ENCODE data around the gene TLK2.
"Not testable (repeated sequence)": the region's sequence is repeated elsewhere in the genome, so short reads cannot be mapped to it uniquely, and the experiment has no call there.

The TLK2 gene

GRCh38 chr17:62507191-62507836 is 28.7 kb downstream of the TLK2 start:
- not testable (repeated sequence) for H3K27me3 ChIP-seq (ENCODE audit: insufficient read depth, low read length, poor library complexity); H3K9me3 ChIP-seq (ENCODE audit: insufficient read depth, low read length, severe bottlenecking); H3K36me3 ChIP-seq (ENCODE audit: insufficient read depth, low read length); ATAC-seq (ENCODE audit: insufficient read depth, low read depth); DNase-seq; H2AFZ ChIP-seq (ENCODE audit: low read depth, low read length); H3K4me1 ChIP-seq (ENCODE audit: insufficient read depth, low read length); H3K4me2 ChIP-seq (ENCODE audit: insufficient read depth, low read length); H3K4me3 ChIP-seq (ENCODE audit: low read depth in 1 of 2, low read length in 2 of 2); H3K27ac ChIP-seq (ENCODE audit: low read length); H3K9ac ChIP-seq (ENCODE audit: low read depth, low read length)
- Histone ChIP-seq H3K79me2 (ENCODE audit: insufficient read depth, low read length) (peaks cover 89% of the 10 kb centered on the region), H4K20me1 (ENCODE audit: insufficient read depth, low read length) (peaks cover 35% of the 10 kb centered on the region; the same call in 1 of the 2 replicates)

GRCh38 chr17:62510247-62510819 is 31.7 kb downstream of the TLK2 start:
- not testable (repeated sequence) for H3K4me3 ChIP-seq (ENCODE audit: low read depth in 1 of 2, low read length in 2 of 2)

GRCh38 chr17:62511014-62511413 is 32.4 kb downstream of the TLK2 start:
- not testable (repeated sequence) for H2AFZ ChIP-seq (ENCODE audit: low read depth, low read length); ATAC-seq (ENCODE audit: insufficient read depth, low read depth); H3K36me3 ChIP-seq (ENCODE audit: insufficient read depth, low read length); H3K4me3 ChIP-seq (ENCODE audit: low read depth in 1 of 2, low read length in 2 of 2); DNase-seq; H3K9ac ChIP-seq (ENCODE audit: low read depth, low read length); H3K4me1 ChIP-seq (ENCODE audit: insufficient read depth, low read length); H3K27me3 ChIP-seq (ENCODE audit: insufficient read depth, low read length, poor library complexity); H3K9me3 ChIP-seq (ENCODE audit: insufficient read depth, low read length, severe bottlenecking); H3K4me2 ChIP-seq (ENCODE audit: insufficient read depth, low read length); H3K27ac ChIP-seq (ENCODE audit: low read length)
- Histone ChIP-seq H4K20me1 (ENCODE audit: insufficient read depth, low read length) (peaks cover 35% of the 10 kb centered on the region), H3K79me2 (ENCODE audit: insufficient read depth, low read length) (peaks cover 91% of the 10 kb centered on the region)

More at GRCh38 chr17:62510247-62510819, 31.7 kb downstream of the TLK2 start:
- not testable (repeated sequence) for H3K9ac ChIP-seq (ENCODE audit: low read depth, low read length); H3K9me3 ChIP-seq (ENCODE audit: insufficient read depth, low read length, severe bottlenecking); H3K27ac ChIP-seq (ENCODE audit: low read length); DNase-seq; H3K27me3 ChIP-seq (ENCODE audit: insufficient read depth, low read length, poor library complexity); H3K4me2 ChIP-seq (ENCODE audit: insufficient read depth, low read length); H2AFZ ChIP-seq (ENCODE audit: low read depth, low read length); H3K36me3 ChIP-seq (ENCODE audit: insufficient read depth, low read length); H3K4me1 ChIP-seq (ENCODE audit: insufficient read depth, low read length)
- peaks cover 91% of the 10 kb centered on the region for H3K79me2 ChIP-seq (ENCODE audit: insufficient read depth, low read length)
- ATAC-seq (ENCODE audit: insufficient read depth, low read depth) = peak; percentile 33; the same call in 1 of the 3 replicates
- H4K20me1 ChIP-seq (ENCODE audit: insufficient read depth, low read length) = peaks cover 37% of the 10 kb centered on the region

GRCh38 chr17:62516376-62516775 is 37.8 kb downstream of the TLK2 start:
- not testable (repeated sequence) for H3K9me3 ChIP-seq (ENCODE audit: insufficient read depth, low read length, severe bottlenecking); DNase-seq; ATAC-seq (ENCODE audit: insufficient read depth, low read depth); H2AFZ ChIP-seq (ENCODE audit: low read depth, low read length); H3K4me3 ChIP-seq (ENCODE audit: low read depth in 1 of 2, low read length in 2 of 2); H3K27me3 ChIP-seq (ENCODE audit: insufficient read depth, low read length, poor library complexity); H3K4me2 ChIP-seq (ENCODE audit: insufficient read depth, low read length); H3K4me1 ChIP-seq (ENCODE audit: insufficient read depth, low read length); H3K27ac ChIP-seq (ENCODE audit: low read length); H3K9ac ChIP-seq (ENCODE audit: low read depth, low read length)
- Histone ChIP-seq H3K79me2 (ENCODE audit: insufficient read depth, low read length) (peaks cover 89% of the 10 kb centered on the region), H4K20me1 (ENCODE audit: insufficient read depth, low read length) (peaks cover 26% of the 10 kb centered on the region), H3K36me3 (ENCODE audit: insufficient read depth, low read length) (peaks cover 15% of the 10 kb centered on the region)

GRCh38 chr17:62521295-62521694 is 42.7 kb downstream of the TLK2 start:
- peaks cover 33% of the 10 kb centered on the region for H3K36me3 ChIP-seq (ENCODE audit: insufficient read depth, low read length)
- peaks cover 41% of the 10 kb centered on the region for H3K79me2 ChIP-seq (ENCODE audit: insufficient read depth, low read length)
- H3K9me3 ChIP-seq (ENCODE audit: insufficient read depth, low read length, severe bottlenecking); ATAC-seq (ENCODE audit: insufficient read depth, low read depth); DNase-seq; H3K27me3 ChIP-seq (ENCODE audit: insufficient read depth, low read length, poor library complexity); H3K9ac ChIP-seq (ENCODE audit: low read depth, low read length); H3K4me2 ChIP-seq (ENCODE audit: insufficient read depth, low read length); H3K4me3 ChIP-seq (ENCODE audit: low read depth in 1 of 2, low read length in 2 of 2); H3K4me1 ChIP-seq (ENCODE audit: insufficient read depth, low read length); H2AFZ ChIP-seq (ENCODE audit: low read depth, low read length); H3K27ac ChIP-seq (ENCODE audit: low read length): not testable (repeated sequence)
- peaks cover 14% of the 10 kb centered on the region for H4K20me1 ChIP-seq (ENCODE audit: insufficient read depth, low read length)

- not testable (repeated sequence) for H3K9me3 ChIP-seq (ENCODE audit: insufficient read depth, low read length, severe bottlenecking); H3K27me3 ChIP-seq (ENCODE audit: insufficient read depth, low read length, poor library complexity); H2AFZ ChIP-seq (ENCODE audit: low read depth, low read length); H4K20me1 ChIP-seq (ENCODE audit: insufficient read depth, low read length); DNase-seq; H3K4me2 ChIP-seq (ENCODE audit: insufficient read depth, low read length); ATAC-seq (ENCODE audit: insufficient read depth, low read depth); H3K4me1 ChIP-seq (ENCODE audit: insufficient read depth, low read length); H3K4me3 ChIP-seq (ENCODE audit: low read depth in 1 of 2, low read length in 2 of 2); H3K9ac ChIP-seq (ENCODE audit: low read depth, low read length); H3K27ac ChIP-seq (ENCODE audit: low read length)
- H3K79me2 ChIP-seq (ENCODE audit: insufficient read depth, low read length) = peaks cover 18% of the 10 kb centered on the region
- H3K36me3 ChIP-seq (ENCODE audit: insufficient read depth, low read length) = peaks cover 40% of the 10 kb centered on the region
Observed at GRCh38 chr17:62524077-62524476, 45.5 kb downstream of the TLK2 start.

GRCh38 chr17:62525317-62525716 is 46.7 kb downstream of the TLK2 start:
- not testable (repeated sequence) for H2AFZ ChIP-seq (ENCODE audit: low read depth, low read length); H3K79me2 ChIP-seq (ENCODE audit: insufficient read depth, low read length); H3K4me3 ChIP-seq (ENCODE audit: low read depth in 1 of 2, low read length in 2 of 2); H3K4me2 ChIP-seq (ENCODE audit: insufficient read depth, low read length); H3K9me3 ChIP-seq (ENCODE audit: insufficient read depth, low read length, severe bottlenecking); DNase-seq; ATAC-seq (ENCODE audit: insufficient read depth, low read depth); H3K4me1 ChIP-seq (ENCODE audit: insufficient read depth, low read length); H3K9ac ChIP-seq (ENCODE audit: low read depth, low read length); H4K20me1 ChIP-seq (ENCODE audit: insufficient read depth, low read length); H3K27ac ChIP-seq (ENCODE audit: low read length); H3K27me3 ChIP-seq (ENCODE audit: insufficient read depth, low read length, poor library complexity)
- H3K36me3 ChIP-seq (ENCODE audit: insufficient read depth, low read length) = peaks cover 36% of the 10 kb centered on the region

GRCh38 chr17:62530936-62531335 is 52.3 kb downstream of the TLK2 start:
- not testable (repeated sequence) for H3K9me3 ChIP-seq (ENCODE audit: insufficient read depth, low read length, severe bottlenecking); ATAC-seq (ENCODE audit: insufficient read depth, low read depth); H3K79me2 ChIP-seq (ENCODE audit: insufficient read depth, low read length); H3K4me2 ChIP-seq (ENCODE audit: insufficient read depth, low read length); H2AFZ ChIP-seq (ENCODE audit: low read depth, low read length); DNase-seq; H4K20me1 ChIP-seq (ENCODE audit: insufficient read depth, low read length); H3K27ac ChIP-seq (ENCODE audit: low read length); H3K9ac ChIP-seq (ENCODE audit: low read depth, low read length); H3K27me3 ChIP-seq (ENCODE audit: insufficient read depth, low read length, poor library complexity); H3K4me3 ChIP-seq (ENCODE audit: low read depth in 1 of 2, low read length in 2 of 2); H3K4me1 ChIP-seq (ENCODE audit: insufficient read depth, low read length)
- H3K36me3 ChIP-seq (ENCODE audit: insufficient read depth, low read length) = peaks cover 21% of the 10 kb centered on the region; the same call in 1 of the 2 replicates
